Daoy (cell line): ENCODE results near the gene COG1. TPM values are rescaled to one million over a fixed set of nuclear protein-coding genes. Genes with fewer than 3 reads are reported as not detected.
"Not testable (repeated sequence)": the region's sequence is repeated elsewhere in the genome, so short reads cannot be mapped to it uniquely, and the experiment has no call there.

Experiments
- DNase-seq: peaks from one replicate; pipeline ENCODE4 v3.0.0-alpha.2; 2015; ENCODE audit warnings: low read depth
- total RNA-seq: library from RNA; depleted of rRNA; stranded (reverse); fragments of >200 nt; shearing (Covaris generic); gene quantifications from 2 replicates; pipeline ENCODE4 v1.2.3, GENCODE V29; 2014; rRNA removed

The COG1 gene, protein sequence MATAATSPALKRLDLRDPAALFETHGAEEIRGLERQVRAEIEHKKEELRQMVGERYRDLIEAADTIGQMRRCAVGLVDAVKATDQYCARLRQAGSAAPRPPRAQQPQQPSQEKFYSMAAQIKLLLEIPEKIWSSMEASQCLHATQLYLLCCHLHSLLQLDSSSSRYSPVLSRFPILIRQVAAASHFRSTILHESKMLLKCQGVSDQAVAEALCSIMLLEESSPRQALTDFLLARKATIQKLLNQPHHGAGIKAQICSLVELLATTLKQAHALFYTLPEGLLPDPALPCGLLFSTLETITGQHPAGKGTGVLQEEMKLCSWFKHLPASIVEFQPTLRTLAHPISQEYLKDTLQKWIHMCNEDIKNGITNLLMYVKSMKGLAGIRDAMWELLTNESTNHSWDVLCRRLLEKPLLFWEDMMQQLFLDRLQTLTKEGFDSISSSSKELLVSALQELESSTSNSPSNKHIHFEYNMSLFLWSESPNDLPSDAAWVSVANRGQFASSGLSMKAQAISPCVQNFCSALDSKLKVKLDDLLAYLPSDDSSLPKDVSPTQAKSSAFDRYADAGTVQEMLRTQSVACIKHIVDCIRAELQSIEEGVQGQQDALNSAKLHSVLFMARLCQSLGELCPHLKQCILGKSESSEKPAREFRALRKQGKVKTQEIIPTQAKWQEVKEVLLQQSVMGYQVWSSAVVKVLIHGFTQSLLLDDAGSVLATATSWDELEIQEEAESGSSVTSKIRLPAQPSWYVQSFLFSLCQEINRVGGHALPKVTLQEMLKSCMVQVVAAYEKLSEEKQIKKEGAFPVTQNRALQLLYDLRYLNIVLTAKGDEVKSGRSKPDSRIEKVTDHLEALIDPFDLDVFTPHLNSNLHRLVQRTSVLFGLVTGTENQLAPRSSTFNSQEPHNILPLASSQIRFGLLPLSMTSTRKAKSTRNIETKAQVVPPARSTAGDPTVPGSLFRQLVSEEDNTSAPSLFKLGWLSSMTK
- 13.5 and 15.9 TPM in 2 replicates for total RNA-seq

- DNase-seq, result peak; percentile 94
These were observed at the start of gene COG1 for GRCh38 chr17:73192894-73193701. TSS of gene COG1 (plus strand) at chr17:73193055. CDS start at chr17:73193070, 15 bp downstream.

DNA sequence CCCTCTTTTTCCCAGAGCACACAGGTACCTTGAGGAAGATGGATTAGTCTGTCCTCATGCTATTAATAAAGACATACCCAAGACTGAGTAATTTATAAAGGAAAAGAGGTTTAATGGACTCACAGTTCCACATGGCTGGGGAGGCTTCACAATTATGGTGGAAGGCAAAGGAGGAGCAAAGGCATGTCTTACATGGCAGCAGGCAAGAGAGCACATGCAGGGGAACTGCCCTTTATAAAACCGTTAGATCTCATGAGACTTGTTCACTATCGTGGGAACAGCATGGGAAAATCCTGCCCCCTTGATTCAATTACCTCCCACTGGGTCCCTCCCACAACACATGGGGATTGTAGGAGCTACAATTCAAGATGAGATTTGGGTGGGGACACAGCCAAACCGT is 48.6 kb upstream of the COG1 start:
- not testable (repeated sequence) for DNase-seq

DNA sequence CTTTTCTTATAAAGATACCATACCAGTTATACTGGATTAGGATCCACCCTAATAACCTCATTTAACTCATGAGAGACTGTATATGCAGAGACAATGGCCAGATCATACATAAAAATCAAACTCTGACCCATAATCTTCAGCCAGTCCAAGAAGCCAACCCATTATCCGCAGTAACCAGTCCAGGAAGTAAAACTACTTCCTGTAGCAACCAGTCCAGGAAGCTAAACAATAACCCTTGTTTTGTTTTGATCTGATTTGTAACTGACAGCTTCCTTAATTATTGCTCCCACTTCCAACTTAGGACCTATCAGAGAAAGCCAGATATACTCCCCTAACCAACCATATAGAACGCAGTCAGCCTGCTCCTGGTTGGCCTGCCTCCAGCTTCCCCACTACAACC is 47.2 kb upstream of the COG1 start:
- no peak for DNase-seq

- not testable (repeated sequence) for DNase-seq
These were observed 45.1 kb upstream of the COG1 start for GRCh38 chr17:73147791-73148190.

DNA sequence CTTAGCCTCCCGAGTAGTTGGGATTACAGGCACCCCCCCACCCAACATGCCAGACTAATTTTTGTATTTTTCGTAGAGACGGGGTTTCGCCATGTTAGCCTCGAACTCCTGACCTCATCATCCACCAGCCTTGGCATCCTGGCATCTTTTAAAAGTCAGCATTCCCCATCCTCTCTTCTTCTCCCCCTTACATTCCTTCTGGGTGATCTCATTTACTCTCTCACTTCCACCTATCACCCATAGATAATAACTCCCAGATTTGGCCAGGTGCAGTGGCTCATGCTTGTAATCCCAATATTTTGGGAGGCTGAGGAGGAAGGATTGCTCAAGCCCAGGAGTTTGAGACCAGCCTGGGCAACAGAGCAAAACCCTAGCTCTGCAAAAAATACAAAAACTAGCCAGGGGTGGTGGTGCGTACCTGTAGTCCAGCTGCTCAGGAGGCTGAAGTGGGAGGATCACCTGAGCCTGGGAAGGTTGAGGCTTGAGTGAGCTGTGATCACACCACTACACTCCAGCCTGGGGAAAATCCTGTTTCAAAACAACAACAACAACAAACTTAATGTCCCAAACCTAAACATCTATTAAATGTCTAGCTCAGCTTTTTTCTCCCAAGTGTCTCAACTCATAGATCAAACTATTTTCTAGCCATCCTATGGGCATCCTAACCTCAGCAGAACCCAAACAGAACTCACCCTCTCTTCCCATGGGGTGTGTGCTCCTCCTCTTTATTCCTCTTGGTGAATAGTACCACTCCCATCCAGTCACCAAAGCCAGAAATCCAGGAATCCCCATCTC is 44.1 kb upstream of the COG1 start:
- DNase-seq, result no peak

DNA sequence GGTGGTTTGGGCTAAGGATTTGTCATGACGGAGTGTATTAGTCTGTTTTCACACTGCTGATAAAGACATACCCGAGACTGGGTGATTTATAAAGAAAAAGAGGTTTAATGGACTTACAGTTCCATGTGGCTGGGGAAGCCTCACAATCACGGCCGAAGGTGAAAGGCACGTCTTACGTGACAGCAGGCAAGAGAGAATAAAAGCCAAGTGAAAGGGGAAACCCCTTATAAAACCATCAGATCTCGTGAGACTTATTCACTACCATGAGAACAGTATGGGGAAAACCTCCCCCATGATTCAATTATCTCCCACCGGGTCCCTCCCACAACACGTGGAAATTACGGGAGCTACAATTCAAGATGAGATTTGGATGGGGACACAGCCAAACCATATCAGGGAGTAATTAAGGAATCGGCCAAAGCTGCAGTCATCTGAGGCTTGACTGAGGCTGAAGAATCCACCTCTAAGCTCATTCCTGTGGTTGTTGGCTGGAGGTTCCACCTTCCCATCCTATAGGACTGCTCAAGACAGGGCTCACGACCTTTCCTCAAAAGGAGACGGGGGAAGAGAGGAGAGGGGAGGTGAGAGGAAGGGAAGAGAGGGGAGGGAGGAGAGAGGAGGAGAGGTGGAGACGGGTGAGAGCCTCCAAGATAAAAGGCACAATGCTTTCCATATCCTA is 42.1 kb upstream of the COG1 start:
- DNase-seq, result not testable (repeated sequence)

DNA sequence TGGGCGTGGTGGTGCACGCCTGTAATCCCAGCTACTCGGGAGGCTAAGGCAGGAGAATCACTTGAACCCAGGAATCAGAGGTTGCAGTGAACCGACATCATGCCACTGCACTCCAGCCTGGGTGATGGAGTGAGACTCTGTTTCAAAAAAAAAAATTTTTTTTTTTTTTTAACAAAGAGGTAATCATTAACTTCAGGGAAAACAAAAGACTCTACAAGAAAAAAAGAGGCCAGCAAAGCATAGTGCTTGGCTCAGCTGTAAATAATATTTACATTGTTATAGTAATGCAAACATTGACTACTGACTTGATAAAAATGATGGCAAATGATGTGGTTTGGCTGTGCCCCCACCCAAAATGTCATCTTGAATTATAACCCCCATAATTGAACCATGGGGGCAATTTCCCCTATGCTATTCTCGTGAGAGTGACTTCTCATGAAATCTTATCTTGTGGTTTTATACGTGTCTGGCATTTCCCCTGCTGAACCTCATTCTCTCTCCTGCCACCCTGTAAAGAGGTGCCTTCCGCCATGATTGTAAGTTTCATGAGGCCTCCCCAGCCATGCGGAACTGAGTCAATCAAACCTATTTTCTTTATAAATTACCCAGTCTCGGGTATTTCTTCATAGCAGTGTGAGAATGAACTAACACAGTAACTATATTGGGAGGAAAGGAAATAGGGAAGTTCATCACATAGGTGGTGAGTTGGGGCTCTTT is 40.8 kb upstream of the COG1 start:
- DNase-seq, result no peak

- DNase-seq, result no peak
These were observed 37.3 kb upstream of the COG1 start for GRCh38 chr17:73155410-73156165.

DNA sequence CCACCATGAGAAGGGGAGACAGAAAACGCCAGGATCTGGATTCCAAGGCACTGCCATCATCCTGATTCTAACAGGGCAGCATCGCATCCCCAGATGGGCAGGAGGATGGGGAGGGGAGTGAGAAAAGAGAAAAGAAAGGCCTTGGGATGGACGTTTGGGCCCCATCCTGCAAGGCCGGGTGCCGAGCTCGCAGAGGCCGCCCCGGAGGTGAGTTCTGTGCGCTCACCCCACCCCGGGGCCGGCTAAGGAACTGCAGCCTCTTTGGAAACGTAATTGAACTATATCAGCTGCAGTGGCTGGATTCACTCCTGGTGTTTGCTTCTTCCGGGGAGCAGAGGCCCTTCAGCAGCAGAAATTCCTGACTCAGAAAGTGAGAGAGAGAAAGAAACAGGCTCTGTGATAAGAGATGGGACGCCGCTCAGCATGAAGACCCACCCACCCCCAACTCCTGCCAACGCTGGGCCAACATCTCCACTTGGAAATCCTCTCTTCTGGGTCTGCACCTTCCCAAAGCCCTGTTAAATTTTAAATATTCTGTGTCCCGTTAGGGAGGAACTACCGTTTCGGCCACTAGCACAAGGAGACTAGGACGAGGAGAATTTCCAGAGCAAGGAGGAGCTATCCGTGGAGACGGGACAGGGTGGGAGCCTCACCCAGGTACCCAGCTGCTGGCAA is 36.6 kb upstream of the COG1 start:
- DNase-seq, result peak; percentile 77

DNA sequence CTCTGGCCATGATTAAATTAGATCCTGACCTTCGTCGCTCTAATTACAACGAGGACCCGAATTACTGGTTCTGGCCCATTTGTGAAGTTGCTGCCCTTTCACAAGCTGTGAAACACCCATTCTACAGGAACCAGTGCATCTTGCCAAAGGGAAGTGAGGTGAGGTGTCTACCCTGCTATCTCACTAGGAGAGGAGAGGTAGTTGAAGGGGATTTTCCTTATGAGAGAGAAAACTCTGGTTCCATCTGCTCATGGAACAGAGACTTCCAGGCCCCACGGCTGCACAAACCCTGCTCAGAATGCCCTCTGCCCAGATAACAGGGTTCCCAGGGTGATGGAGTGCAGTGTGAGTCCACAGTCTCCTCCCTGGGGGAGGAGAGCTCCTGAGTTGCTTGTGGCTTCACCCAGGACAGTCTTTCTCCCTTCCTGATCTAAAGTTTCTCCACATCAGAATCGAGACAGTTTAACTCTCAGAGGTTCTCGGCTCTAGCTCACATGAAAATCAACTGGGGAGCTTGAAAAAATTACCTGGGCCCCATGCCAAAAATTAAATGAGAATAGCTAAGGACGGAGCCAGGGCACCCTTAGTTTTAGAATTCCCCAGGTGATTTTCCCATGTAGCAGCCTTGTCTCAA is 35.9 kb upstream of the COG1 start:
- no peak for DNase-seq

- no peak for DNase-seq
These were observed 35.3 kb upstream of the COG1 start for GRCh38 chr17:73157521-73157890.

- DNase-seq, result no peak
These were observed 34.7 kb upstream of the COG1 start for GRCh38 chr17:73158133-73158532.

GRCh38 chr17:73160980-73161630 is 31.8 kb upstream of the COG1 start:
- no peak for DNase-seq

DNA sequence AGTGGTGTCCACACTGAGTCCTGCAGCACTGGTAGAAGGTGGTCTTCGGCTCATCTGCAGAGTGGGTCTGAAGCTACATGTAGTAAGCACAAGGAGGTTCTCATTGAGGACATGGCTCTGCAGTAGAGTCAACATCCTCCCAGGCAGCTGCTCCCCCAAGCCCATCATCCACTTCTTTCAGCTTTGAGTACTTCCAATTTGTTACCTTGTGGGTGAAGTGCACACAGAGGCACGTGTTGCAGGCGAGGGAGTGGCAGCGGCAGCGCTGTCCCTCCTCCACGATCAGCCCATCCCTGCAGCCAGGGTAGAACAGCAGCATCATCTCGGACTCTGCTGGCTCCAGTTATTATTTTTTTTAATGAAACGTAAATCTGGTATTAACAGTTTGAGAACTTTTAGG is 29.8 kb upstream of the COG1 start:
- DNase-seq, result no peak

GRCh38 chr17:73165616-73166404 is 27.0 kb upstream of the COG1 start:
- peak; percentile 37 for DNase-seq
